K562 (cell line): Measurements from ENCODE around the gene ISG20L2. TPM values are rescaled to one million over a fixed set of nuclear protein-coding genes. Genes with fewer than 3 reads are reported as not detected.
A peak's percentile ranks its signal among the peaks of the same experiment; 100 is the strongest.

ENCODE experiments used
- ATAC-seq: fragments of 200-7000 bp; cut with Tn5 transposase; 3 replicates; pipeline ENCODE4 v1.9.1; 2020; ENCODE audit warnings: moderate library complexity
- BruUV-seq: library from RNA; stranded (reverse); fragments of 400-500 nt; replicated peaks from 2 replicates; lab custom pipeline; 2021; lab: Mats Ljungman, UMichigan
- CTCF ChIA-PET: fragments of 300-600 bp; formaldehyde crosslinking; extraction: SDS; loops from one replicate; lab custom pipeline; 2021; ENCODE audit warnings: low intra/inter-chr PET ratio; lab: Yijun Ruan, JAX
- POLR2A ChIA-PET: fragments of 300-600, 350-650 bp; sonication (Branson Sonifier 250); formaldehyde crosslinking; extraction: SDS; loops from one replicate; lab custom pipeline; 2021; ENCODE audit warnings: antibody characterized with exemption, inconsistent platforms; lab: Yijun Ruan, JAX
- DNase-seq, 4 experiments: peaks; one replicate each; pipeline versions ENCODE4 v3.0.0 to v3.0.0-alpha.2; 2011 to 2018; ENCODE audit warnings: low spot score in 3 of 4, mixed read lengths in 3 of 4; ENCODE audit errors: extremely low read depth in 1 of 4
- FAIRE-seq: peaks from 2 replicates; lab custom pipeline; 2011; peaks lifted over from hg19 to GRCh38; lab: Jason Lieb, UNC
- H2AFZ ChIP-seq: 2 replicates; pipeline ENCODE4 v1.6.0; 2011; ENCODE audit warnings: low read depth, low read length, control low read depth, inconsistent platforms
- H3K27ac ChIP-seq: fragments of 200-600 bp; 3 replicates; pipeline ENCODE4 v1.8.0; 2011; ENCODE audit warnings: low read depth, mild to moderate bottlenecking, control low read depth, inconsistent platforms, low read length, moderate library complexity, mixed read lengths; ENCODE audit errors: extremely low read depth
- H3K27me3 ChIP-seq, 2 experiments: fragments of 300-600 bp in 1 of 2; 2 replicates in 1 of 2; 3 replicates in 1 of 2; pipeline versions ENCODE4 v1.6.0 to v1.8.0; 2011; ENCODE audit warnings: inconsistent platforms in 2 of 2, low read length in 2 of 2, mild to moderate bottlenecking in 1 of 2, mixed read lengths in 1 of 2, moderate library complexity in 1 of 2; ENCODE audit not compliant: control insufficient read depth in 2 of 2, insufficient read depth in 2 of 2
- H3K36me3 ChIP-seq: fragments of 300-600 bp; 3 replicates; pipeline ENCODE4 v1.8.0; 2011; ENCODE audit warnings: mild to moderate bottlenecking, low read length, inconsistent platforms; ENCODE audit not compliant: control insufficient read depth, insufficient read depth
- H3K4me1 ChIP-seq, 2 experiments: fragments of 200-600 bp in 1 of 2; replicated peaks in 1 of 2; 2 replicates in 1 of 2; 3 replicates in 1 of 2; pipeline versions ENCODE4 v1.5.1 to v1.8.0; 2011; ENCODE audit warnings: inconsistent platforms in 2 of 2, low read length in 2 of 2, mild to moderate bottlenecking in 1 of 2, mixed read lengths in 1 of 2, moderate library complexity in 1 of 2; ENCODE audit not compliant: control insufficient read depth in 2 of 2, insufficient read depth in 2 of 2
- H3K4me2 ChIP-seq: 2 replicates; pipeline ENCODE4 v1.6.1; 2011; ENCODE audit warnings: low read length, control low read depth, inconsistent platforms, mixed read lengths; ENCODE audit not compliant: insufficient read depth
- H3K4me3 ChIP-seq: fragments of 200-600 bp; sonication (generic), shearing (Covaris generic); 2 replicates; pipeline ENCODE4 v1.5.1; 2016; ENCODE audit warnings: control low read depth, inconsistent platforms
- H3K79me2 ChIP-seq: fragments of 200-600 bp; 3 replicates; pipeline ENCODE4 v1.8.0; 2011; ENCODE audit warnings: low read length, inconsistent platforms; ENCODE audit not compliant: control insufficient read depth, insufficient read depth
- H3K9ac ChIP-seq, 2 experiments: 2 replicates each; pipeline versions ENCODE4 v1.6.0 to v1.6.1; 2011; ENCODE audit warnings: low read depth in 2 of 2, low read length in 2 of 2, control low read depth in 1 of 2, inconsistent platforms in 1 of 2, mild to moderate bottlenecking in 1 of 2, mixed read lengths in 1 of 2; ENCODE audit not compliant: insufficient read depth in 1 of 2
- H3K9me1 ChIP-seq: one replicate; pipeline ENCODE4 v1.6.0; 2011; ENCODE audit warnings: inconsistent platforms, mild to moderate bottlenecking, low read length, moderate library complexity; ENCODE audit not compliant: control insufficient read depth, insufficient read depth
- H3K9me3 ChIP-seq: replicated peaks from 2 replicates; pipeline ENCODE4 v1.5.1; 2011; ENCODE audit warnings: low read depth, low read length, inconsistent platforms; ENCODE audit not compliant: control insufficient read depth, insufficient read depth
- H4K20me1 ChIP-seq: replicated peaks from 2 replicates; pipeline ENCODE4 v1.6.1; 2011; ENCODE audit warnings: low read length, inconsistent platforms, mixed read lengths; ENCODE audit not compliant: control insufficient read depth, insufficient read depth
- ARHGAP35 ChIP-seq: fragments of 450-650 bp; IDR thresholded peaks from 2 replicates; pipeline ENCODE4 v1.6.1; 2018; ENCODE audit not compliant: partially characterized antibody
- ATF1 ChIP-seq, 2 experiments: fragments of 450-650 bp in 1 of 2; IDR thresholded peaks; 2 replicates each; pipeline ENCODE4 v1.6.1; 2016; ENCODE audit warnings: missing compliant biosample characterization in 1 of 2, missing genetic modification characterization in 1 of 2
- CEBPG ChIP-seq, 3 experiments: fragments of 200-800 bp in 1 of 3; sonication (Bioruptor generic) in 1 of 3; sonication (generic) in 1 of 3; formaldehyde crosslinking in 1 of 3; IDR thresholded peaks in 2 of 3; conservative IDR thresholded peaks in 1 of 3; 2 replicates each; pipeline versions ENCODE4 v1.6.1 to v1.8.0; 2016 to 2022; ENCODE audit warnings: missing compliant biosample characterization in 2 of 3, missing genetic modification characterization in 2 of 3, mild to moderate bottlenecking in 1 of 3, missing genetic modification reagents in 1 of 3
- CREB1 ChIP-seq, 2 experiments: sonication (generic) in 1 of 2; formaldehyde crosslinking in 1 of 2; IDR thresholded peaks; 2 replicates each; pipeline versions ENCODE4 v1.6.1 to v1.8.0; 2012 to 2022; ENCODE audit warnings: inconsistent platforms in 1 of 2, mild to moderate bottlenecking in 1 of 2, missing genetic modification reagents in 1 of 2, moderate library complexity in 1 of 2
- CXXC5 ChIP-seq: fragments of 250-450 bp; sonication (Bioruptor Pico); IDR thresholded peaks from 2 replicates; pipeline ENCODE4 v1.8.0; 2022; ENCODE audit warnings: inconsistent platforms, mild to moderate bottlenecking, moderate library complexity
- GTF2A2 ChIP-seq: IDR thresholded peaks from 2 replicates; pipeline ENCODE4 v1.6.1; 2016; ENCODE audit warnings: mild to moderate bottlenecking, missing genetic modification characterization, missing compliant biosample characterization
- GTF2E2 ChIP-seq: fragments of 200-800 bp; sonication (Bioruptor generic); IDR thresholded peaks from 2 replicates; pipeline ENCODE4 v1.6.1; 2016; ENCODE audit warnings: missing genetic modification characterization, missing compliant biosample characterization
- HDAC1 ChIP-seq, 2 experiments: fragments of 450-650 bp; IDR thresholded peaks; 2 replicates each; pipeline ENCODE4 v1.6.1; 2016 to 2017; ENCODE audit warnings: inconsistent platforms in 1 of 2, mild to moderate bottlenecking in 1 of 2, moderate library complexity in 1 of 2
- HDAC8 ChIP-seq: fragments of 450-650 bp; IDR thresholded peaks from 2 replicates; pipeline ENCODE4 v1.6.1; 2016; ENCODE audit warnings: mild to moderate bottlenecking, missing genetic modification characterization, moderate library complexity, missing compliant biosample characterization
- JUNB ChIP-seq: fragments of 450-650 bp; formaldehyde crosslinking; conservative IDR thresholded peaks from 2 replicates; pipeline ENCODE4 v1.4.0; 2020; ENCODE audit warnings: mild to moderate bottlenecking
- KLF1 ChIP-seq: fragments of 450-650 bp; IDR thresholded peaks from 2 replicates; pipeline ENCODE4 v1.6.1; 2016; ENCODE audit warnings: missing genetic modification characterization, missing compliant biosample characterization
- PCBP1 ChIP-seq: fragments of 200-400 bp; formaldehyde crosslinking; IDR thresholded peaks from 2 replicates; pipeline ENCODE4 v1.6.1; 2018; ENCODE audit warnings: mild to moderate bottlenecking, low read depth, low read length; ENCODE audit not compliant: poor library complexity, severe bottlenecking
- POLR2B ChIP-seq: fragments of 450-650 bp; IDR thresholded peaks from 2 replicates; pipeline ENCODE4 v1.6.1; 2018; ENCODE audit warnings: low read depth; ENCODE audit not compliant: partially characterized antibody
- RBBP5 ChIP-seq: fragments of 200-600 bp; sonication (generic); IDR thresholded peaks from 2 replicates; pipeline ENCODE4 v1.6.1; 2012; ENCODE audit warnings: borderline replicate concordance, mild to moderate bottlenecking, low read length, control low read depth, inconsistent platforms; ENCODE audit not compliant: insufficient read depth, poor library complexity, severe bottlenecking
- SIN3A ChIP-seq, 2 experiments: fragments of 150-350 bp in 1 of 2; IDR thresholded peaks; 2 replicates each; pipeline ENCODE4 v1.6.1; 2011 to 2016; ENCODE audit warnings: borderline replicate concordance in 2 of 2, low read depth in 2 of 2, low read length in 2 of 2, mild to moderate bottlenecking in 2 of 2, moderate library complexity in 2 of 2; ENCODE audit not compliant: control insufficient read depth in 1 of 2
- TGIF2 ChIP-seq: sonication (generic); formaldehyde crosslinking; IDR thresholded peaks from 2 replicates; pipeline ENCODE4 v1.8.1; 2022; ENCODE audit warnings: mild to moderate bottlenecking, missing genetic modification reagents, moderate library complexity
- XRCC3 ChIP-seq: fragments of 450-650 bp; IDR thresholded peaks from 2 replicates; pipeline ENCODE4 v1.6.1; 2017; ENCODE audit warnings: mild to moderate bottlenecking, moderate library complexity
- ZNF274 ChIP-seq: IDR thresholded peaks from 2 replicates; pipeline ENCODE4 v1.6.1; 2011; ENCODE audit warnings: low read depth, mild to moderate bottlenecking, low read length, moderate library complexity, borderline replicate concordance
- ZNF444 ChIP-seq: fragments of 250-450 bp; sonication (Bioruptor Pico); IDR thresholded peaks from 2 replicates; pipeline ENCODE4 v1.4.0; 2020; ENCODE audit warnings: mild to moderate bottlenecking, moderate library complexity
- ZNF780A ChIP-seq: fragments of 250-450 bp; sonication (Bioruptor Pico); IDR thresholded peaks from 2 replicates; pipeline ENCODE4 v1.5.0; 2021; ENCODE audit warnings: mild to moderate bottlenecking
- WGBS: fragments of 100-300 bp; shearing (Covaris generic); methylation state at CpG from one replicate; pipeline ENCODE4 v1.1.6; 2016; ENCODE audit warnings: low coverage, mixed read lengths; ENCODE audit not compliant: insufficient coverage; ENCODE audit errors: missing lambda C conversion rate; 5-methylcytosine and 5-hydroxymethylcytosine counted together
- in situ Hi-C: fragments of 300-500 bp; cut with MboI; formaldehyde crosslinking; loops from 4 replicates; pipeline ENCODE4 v1.15.0; 2018; ENCODE audit warnings: inconsistent platforms, mixed read lengths
- intact Hi-C: fragments of 100-400 bp; cut with micrococcal nuclease; formaldehyde crosslinking; loops from 2 replicates; pipeline ENCODE4 v1.14.2; 2022
- polyA plus RNA-seq, 8 experiments: library from polyadenylated mRNA; depleted of rRNA in 4 of 8; stranded (reverse) in 5 of 8; unstranded in 3 of 8; fragments of >200 nt; fragmentation: Nextera tagmentation in 2 of 8; fragmentation: Illumina TruSeq in 1 of 8; extraction: Ambion mirVana in 2 of 8; extraction: Trizol in 1 of 8; gene quantifications; 2 replicates each; pipeline versions ENCODE4 v1.2.1 to v1.2.3, GENCODE V29; 2011 to 2014; ENCODE audit warnings: inconsistent platforms in 1 of 8, missing spikeins in 1 of 8
- total RNA-seq, 7 experiments: library from RNA; depleted of rRNA in 6 of 7; stranded (reverse); fragments of >200 nt in 6 of 7; fragmentation: Illumina TruSeq in 2 of 7; extraction: Trizol in 2 of 7; gene quantifications; 2 replicates each; pipeline versions ENCODE4 v1.2.1 to v1.2.3, GENCODE V29; 2011 to 2021; ENCODE audit warnings: low replicate concordance in 1 of 7

The ISG20L2 gene
- total and polyA plus RNA-seq, 9 of the 15 experiments (the other 6 are each of a cell fraction or from before 2014, with no cell fraction given): 21.3 to 130 (median 50.3) TPM

GRCh38 chr1:156767879-156768604, 39.5 kb upstream of the ISG20L2 start:
- Histone ChIP-seq H3K9me1 (no peaks in the 10 kb centered on the region), H3K9me3 (no peaks in the 10 kb centered on the region), H3K27ac (peak overlapping the region; percentile 84), H3K79me2 (peaks cover 69% of the 10 kb centered on the region), H3K4me2 (peak overlapping the region; percentile 96), H3K4me1 (peaks cover 23 to 30% of the 10 kb centered on the region in 2 experiments), H3K36me3 (peaks cover 24% of the 10 kb centered on the region), H2AFZ (peak overlapping the region; percentile 50; the same call in 1 of the 2 replicates), H3K4me3 (peak overlapping the region; percentile 88), H4K20me1 (no peaks in the 10 kb centered on the region), H3K27me3 (no peaks in the 10 kb centered on the region), H3K9ac (peak overlapping the region; percentile 91 to 98)
- POLR2A ChIA-PET: interaction anchor here (0.9 to 3.2 kb wide), 13 partner anchors 11 to 103 kb away, joined by 3 to 27 read pairs (median 3); partner anchors contain the start of genes ISG20L2, METTL25B and MRPL24
- no peak for FAIRE-seq
- CTCF ChIA-PET: interaction anchor here (0.7 kb wide), 1 partner anchor 154 kb away, joined by 3 read pairs; no protein-coding TSS in a partner anchor
- peak; percentile 39 to 68 (median 59) for DNase-seq
- in situ Hi-C loops (loop anchor here (5.0 kb wide), 1 partner anchor 41 kb away; the partner anchor contains the start of genes ISG20L2 and METTL25B), intact Hi-C loops (loop anchor here (1.0 to 2.0 kb wide), 3 partner anchors 17 to 41 kb away; partner anchors contain the start of genes HDGF and MRPL24)
- ATAC-seq: no peak; the same call in 1 of the 3 replicates
- 3% methylated on average over 19 of the region's 31 CpGs for WGBS
- BruUV-seq: no TSS peak
- no peak for TF ChIP-seq ZNF780A (CRISPR knock-in tag)
- peak in 1 of 2 experiments; percentile 82; a peak in 2 of 4 replicates for TF ChIP-seq HDAC1 (IDR thresholded peaks at IDR 0.05)
- TF ChIP-seq ATF1 (CRISPR knock-in tag; IDR thresholded peaks at IDR 0.05): no peak
- no peak for TF ChIP-seq ATF1 (tag; IDR thresholded peaks at IDR 0.05)
- TF ChIP-seq POLR2B: no peak
- peak; percentile 24; the same call in 1 of the 2 replicates for TF ChIP-seq GTF2E2 (tag)
- TF ChIP-seq CREB1 (IDR thresholded peaks at IDR 0.05): no peak
- 0 out of 2 replicates have a peak, but pooled peaks have one; percentile 27 for TF ChIP-seq CREB1 (CRISPR knock-in tag; IDR thresholded peaks at IDR 0.05)
- TF ChIP-seq TGIF2: 0 out of 2 replicates have a peak, but pooled peaks have one; percentile 40
- TF ChIP-seq JUNB (CRISPR knock-in tag): no peak
- peak; percentile 9 for TF ChIP-seq PCBP1
- no peak for TF ChIP-seq XRCC3
- no peak for TF ChIP-seq ARHGAP35
- TF ChIP-seq RBBP5: peak; percentile 35
- TF ChIP-seq CEBPG (CRISPR knock-in tag; IDR thresholded peaks at IDR 0.05): peak; percentile 54; the same call in 1 of the 2 replicates
- 0 out of 4 replicates have a peak, but pooled peaks of 1 of the 2 experiments have one; percentile 16 for TF ChIP-seq CEBPG (tag; conservative IDR thresholded peaks at IDR 0.05 in 1 of 2, IDR thresholded peaks at IDR 0.05 in 1 of 2)
- TF ChIP-seq SIN3A (IDR thresholded peaks at IDR 0.05; ENCODE audit: borderline replicate concordance in 2 of 2, control insufficient read depth in 1 of 2, low read depth in 2 of 2, low read length in 2 of 2): peak; percentile 64 to 95; a peak in 2 of 4 replicates
- no peak for TF ChIP-seq ZNF444
- TF ChIP-seq ZNF274: no peak
- TF ChIP-seq HDAC8 (tag): no peak
- no peak for TF ChIP-seq GTF2A2 (tag)
- no peak for TF ChIP-seq KLF1 (tag)
- TF ChIP-seq CXXC5 (CRISPR knock-in tag): no peak
